ENCODE results near the gene DHRS2.

The DHRS2 gene

GRCh38 chr14:23644195-23644918 lies 8.2 kb downstream of the DHRS2 start:
- Mint-ChIP-seq H3K4me1 (no peaks in the 10 kb centered on the region), H3K27me3 (ENCODE audit: low read depth, poor library complexity) (peaks cover 28% of the 10 kb centered on the region)
- TF ChIP-seq CTCF (IDR thresholded peaks at IDR 0.05), result no peak

GRCh38 chr14:23644919-23645336 lies 8.8 kb downstream of the DHRS2 start:
- Mint-ChIP-seq H3K4me3 (no peak overlapping the region), H3K27me3 (ENCODE audit: low read depth, poor library complexity) (peaks cover 31% of the 10 kb centered on the region), H3K36me3 (ENCODE audit: low read depth) (no peaks in the 10 kb centered on the region), H3K9me3 (peaks cover 6% of the 10 kb centered on the region), H3K4me1 (no peaks in the 10 kb centered on the region), H3K27ac (no peak overlapping the region)
- DNase-seq, result no peak
- TF ChIP-seq CTCF (IDR thresholded peaks at IDR 0.05), result no peak

More at GRCh38 chr14:23644195-23644918, 8.2 kb downstream of the DHRS2 start:
- no peaks in the 10 kb centered on the region for H3K36me3 Mint-ChIP-seq (ENCODE audit: low read depth)
- H3K4me3 Mint-ChIP-seq, result no peak overlapping the region
- peaks cover 6% of the 10 kb centered on the region for H3K9me3 Mint-ChIP-seq
- no peak overlapping the region for H3K27ac Mint-ChIP-seq
- no peak for DNase-seq

GRCh38 chr14:23645504-23645811 lies 9.3 kb downstream of the DHRS2 start:
- Mint-ChIP-seq H3K27ac (no peak overlapping the region), H3K36me3 (ENCODE audit: low read depth) (no peaks in the 10 kb centered on the region), H3K4me1 (no peaks in the 10 kb centered on the region), H3K4me3 (no peak overlapping the region), H3K27me3 (ENCODE audit: low read depth, poor library complexity) (peaks cover 31% of the 10 kb centered on the region), H3K9me3 (peaks cover 6% of the 10 kb centered on the region)
- no peak for TF ChIP-seq CTCF (IDR thresholded peaks at IDR 0.05)
- DNase-seq, result no peak

- TF ChIP-seq CTCF (IDR thresholded peaks at IDR 0.05), result no peak
- Mint-ChIP-seq H3K27me3 (ENCODE audit: low read depth, poor library complexity) (peaks cover 32% of the 10 kb centered on the region), H3K4me3 (no peak overlapping the region), H3K9me3 (peaks cover 6% of the 10 kb centered on the region), H3K27ac (no peak overlapping the region), H3K36me3 (ENCODE audit: low read depth) (no peaks in the 10 kb centered on the region), H3K4me1 (no peaks in the 10 kb centered on the region)
- no peak for DNase-seq
Measured at GRCh38 chr14:23645812-23646647, 9.9 kb downstream of the DHRS2 start.

GRCh38 chr14:23646648-23647549 lies 10.7 kb downstream of the DHRS2 start:
- no peak for TF ChIP-seq CTCF (IDR thresholded peaks at IDR 0.05)
- no peak overlapping the region for H3K27ac Mint-ChIP-seq
- H3K4me3 Mint-ChIP-seq, result no peak overlapping the region
- no peaks in the 10 kb centered on the region for H3K36me3 Mint-ChIP-seq (ENCODE audit: low read depth)
- H3K4me1 Mint-ChIP-seq, result no peaks in the 10 kb centered on the region
- peaks cover 39% of the 10 kb centered on the region for H3K27me3 Mint-ChIP-seq (ENCODE audit: low read depth, poor library complexity)
- H3K9me3 Mint-ChIP-seq, result peaks cover 6% of the 10 kb centered on the region
- DNase-seq, result no peak

All from nephron progenitor cell (in vitro differentiated cells).